Measurements from ENCODE around the gene NEDD9. TPM values are rescaled to one million over a fixed set of nuclear protein-coding genes. Genes with fewer than 3 reads are reported as not detected.
A peak's percentile ranks its signal among the peaks of the same experiment; 100 is the strongest.

Gene NEDD9
- total and polyA plus RNA-seq, 2 donors (not counting 1 experiment from before 2014, with no cell fraction given) = 38.9 to 46.2 TPM

DNA sequence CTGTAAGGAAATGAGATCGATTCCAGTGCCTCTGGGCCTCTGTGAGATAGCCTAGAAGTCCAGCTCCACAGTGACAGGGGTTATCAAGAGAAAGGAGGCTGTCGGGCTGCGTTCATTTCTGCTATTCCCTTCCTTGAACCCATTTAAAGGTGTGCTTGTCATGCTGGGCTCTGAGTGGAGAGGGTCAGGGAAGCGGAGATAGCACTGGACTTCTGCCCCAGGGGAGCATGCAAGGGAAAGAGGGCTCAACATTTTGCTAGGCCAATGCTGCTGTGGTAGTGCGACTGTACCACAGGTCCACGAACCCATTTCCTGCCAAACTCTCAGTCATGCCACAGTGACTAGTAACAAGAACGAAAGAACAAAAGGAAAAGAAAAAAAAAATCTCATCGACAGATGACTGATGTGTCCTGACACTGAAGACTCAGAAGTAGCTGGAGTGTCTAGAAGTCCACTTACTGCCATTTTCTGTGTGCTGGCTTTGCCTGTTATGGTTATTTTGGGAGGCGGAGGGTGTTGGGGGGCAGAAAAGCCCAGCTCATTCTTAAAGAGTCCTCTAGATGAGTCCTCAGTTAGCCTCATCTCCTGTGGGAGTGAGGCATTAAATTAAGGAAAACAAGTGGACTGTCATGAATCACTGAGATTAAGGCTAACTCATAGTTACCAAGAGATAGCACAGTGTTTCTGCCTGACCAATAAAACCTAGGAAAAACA is 8.1 kb downstream of the NEDD9 start:
- CTCF ChIA-PET = interaction anchor here (1.2 kb wide), 1 partner anchor 13 kb away, joined by 3 read pairs; no protein-coding TSS in a partner anchor
- no peak overlapping the region for H3K4me3 ChIP-seq (ENCODE audit: control extremely low read depth in 1 of 5, extremely low read depth in 1 of 5, insufficient read depth in 1 of 5, low read depth in 2 of 5, low read length in 4 of 5)
- H3K4me1 Mint-ChIP-seq = peaks cover 52% of the 10 kb centered on the region

More for the DNA sequence above, 8.1 kb downstream of the NEDD9 start:
- Histone ChIP-seq H2AFZ (ENCODE audit: insufficient read depth, low read depth, low read length, poor library complexity, severe bottlenecking) (no peak overlapping the region), H4K20me1 (ENCODE audit: control insufficient read depth, insufficient read depth, low read length, poor library complexity, severe bottlenecking) (peaks cover 11% of the 10 kb centered on the region), H3K79me2 (ENCODE audit: control insufficient read depth, insufficient read depth, low read length) (peaks cover 93% of the 10 kb centered on the region), H3K9ac (ENCODE audit: low read length) (peak overlapping the region; percentile 37), H3K27ac (ENCODE audit: low read length in 2 of 2) (peak overlapping the region; percentile 30 to 65), H3K4me1 (ENCODE audit: control insufficient read depth in 2 of 2, insufficient read depth in 2 of 2, low read length in 2 of 2) (peaks cover 16 to 21% of the 10 kb centered on the region in 2 donors), H3K9me3 (ENCODE audit: control extremely low read depth in 1 of 3, control insufficient read depth in 2 of 3, insufficient read depth in 1 of 3, low read length in 2 of 3) (no peaks in the 10 kb centered on the region), H3K36me3 (replicated peaks in 1 of 2; ENCODE audit: control extremely low read depth in 1 of 2, control insufficient read depth in 1 of 2, extremely low read depth in 1 of 2, insufficient read depth in 2 of 2, low read length in 1 of 2) (peaks cover 9 to 12% of the 10 kb centered on the region in 2 experiments), H3K27me3 (replicated peaks in 1 of 4; ENCODE audit: control extremely low read depth in 1 of 4, control insufficient read depth in 3 of 4, insufficient read depth in 4 of 4, low read length in 3 of 4) (no peaks in the 10 kb centered on the region), H3K4me2 (replicated peaks; ENCODE audit: low read depth, low read length, poor library complexity, severe bottlenecking) (peak overlapping the region; percentile 39)
- POLR2A ChIA-PET = no interaction called here
- intact Hi-C loops (cut with micrococcal nuclease) = no loop called here
- whole genome bisulfite sequencing (ENCODE audit: insufficient coverage) = 46% methylated on average over 9 of the region's 9 CpGs
- TF ChIP-seq, protein P1, sequence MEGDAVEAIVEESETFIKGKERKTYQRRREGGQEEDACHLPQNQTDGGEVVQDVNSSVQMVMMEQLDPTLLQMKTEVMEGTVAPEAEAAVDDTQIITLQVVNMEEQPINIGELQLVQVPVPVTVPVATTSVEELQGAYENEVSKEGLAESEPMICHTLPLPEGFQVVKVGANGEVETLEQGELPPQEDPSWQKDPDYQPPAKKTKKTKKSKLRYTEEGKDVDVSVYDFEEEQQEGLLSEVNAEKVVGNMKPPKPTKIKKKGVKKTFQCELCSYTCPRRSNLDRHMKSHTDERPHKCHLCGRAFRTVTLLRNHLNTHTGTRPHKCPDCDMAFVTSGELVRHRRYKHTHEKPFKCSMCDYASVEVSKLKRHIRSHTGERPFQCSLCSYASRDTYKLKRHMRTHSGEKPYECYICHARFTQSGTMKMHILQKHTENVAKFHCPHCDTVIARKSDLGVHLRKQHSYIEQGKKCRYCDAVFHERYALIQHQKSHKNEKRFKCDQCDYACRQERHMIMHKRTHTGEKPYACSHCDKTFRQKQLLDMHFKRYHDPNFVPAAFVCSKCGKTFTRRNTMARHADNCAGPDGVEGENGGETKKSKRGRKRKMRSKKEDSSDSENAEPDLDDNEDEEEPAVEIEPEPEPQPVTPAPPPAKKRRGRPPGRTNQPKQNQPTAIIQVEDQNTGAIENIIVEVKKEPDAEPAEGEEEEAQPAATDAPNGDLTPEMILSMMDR (IDR thresholded peaks at IDR 0.05) = no peak
- TF ChIP-seq EZH2 (IDR thresholded peaks at IDR 0.05; ENCODE audit: borderline replicate concordance, insufficient read depth, low read depth, low read length, poor library complexity, severe bottlenecking) = no peak
- Mint-ChIP-seq H3K27me3 (no peaks in the 10 kb centered on the region), H3K27ac (peak overlapping the region; percentile 80), H3K9me3 (ENCODE audit: insufficient read depth) (no peaks in the 10 kb centered on the region), H3K4me3 (peak overlapping the region; percentile 65)
- ATAC-seq (ENCODE audit: low read depth) (peak; percentile 49), DNase-seq (peak; percentile 20)

Measured in B cell (primary cell).